Stimulated activated CD4-positive, alpha-beta T cell treated with anti-CD3 and anti-CD28 coated beads, Interleukin-2, amount 100 ng/mL, for 24 hours (primary cell): ENCODE results near the gene KIF1A.
"Not testable (repeated sequence)": the region's sequence is repeated elsewhere in the genome, so short reads cannot be mapped to it uniquely, and the experiment has no call there.

Experiments
- DNase-seq, 2 donors: peaks; one replicate each; pipeline ENCODE4 v3.0.0-alpha.2; 2020

Gene KIF1A

GRCh38 chr2:240846309-240846708 lies 26.3 kb upstream of the KIF1A start:
- not testable (repeated sequence) for DNase-seq

DNA sequence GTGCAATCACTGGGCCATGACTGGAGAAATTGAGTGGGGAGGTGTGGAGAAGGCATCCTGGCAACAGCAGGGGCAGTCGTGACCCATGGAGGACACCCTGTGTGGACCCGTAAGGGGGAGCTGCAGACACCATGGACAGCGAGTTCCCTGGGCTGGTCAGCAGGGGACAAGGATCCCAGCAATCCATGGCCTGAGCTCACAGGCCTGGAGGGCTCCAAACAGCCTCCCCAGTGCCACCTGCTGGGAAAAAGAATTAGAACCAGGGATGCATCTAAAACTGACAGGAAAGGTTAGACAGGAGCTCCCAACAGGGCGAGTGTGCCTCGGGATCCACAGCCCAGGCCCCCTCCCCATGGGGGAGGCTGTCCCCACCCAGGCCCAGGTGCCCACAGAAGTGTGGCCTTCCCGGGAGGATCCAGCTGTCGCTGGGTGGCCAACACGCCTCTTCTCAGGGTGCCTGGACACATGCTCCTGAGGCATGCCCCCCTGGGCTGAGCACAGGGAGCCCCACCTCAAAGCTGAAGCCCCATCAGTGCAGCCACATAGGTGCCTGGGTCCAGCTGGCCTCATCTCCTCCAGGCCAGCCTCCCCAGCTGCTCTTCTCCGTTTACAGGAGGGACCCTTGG lies 20.5 kb upstream of the KIF1A start:
- peak in 1 of 2 donors; percentile 20 for DNase-seq

DNA sequence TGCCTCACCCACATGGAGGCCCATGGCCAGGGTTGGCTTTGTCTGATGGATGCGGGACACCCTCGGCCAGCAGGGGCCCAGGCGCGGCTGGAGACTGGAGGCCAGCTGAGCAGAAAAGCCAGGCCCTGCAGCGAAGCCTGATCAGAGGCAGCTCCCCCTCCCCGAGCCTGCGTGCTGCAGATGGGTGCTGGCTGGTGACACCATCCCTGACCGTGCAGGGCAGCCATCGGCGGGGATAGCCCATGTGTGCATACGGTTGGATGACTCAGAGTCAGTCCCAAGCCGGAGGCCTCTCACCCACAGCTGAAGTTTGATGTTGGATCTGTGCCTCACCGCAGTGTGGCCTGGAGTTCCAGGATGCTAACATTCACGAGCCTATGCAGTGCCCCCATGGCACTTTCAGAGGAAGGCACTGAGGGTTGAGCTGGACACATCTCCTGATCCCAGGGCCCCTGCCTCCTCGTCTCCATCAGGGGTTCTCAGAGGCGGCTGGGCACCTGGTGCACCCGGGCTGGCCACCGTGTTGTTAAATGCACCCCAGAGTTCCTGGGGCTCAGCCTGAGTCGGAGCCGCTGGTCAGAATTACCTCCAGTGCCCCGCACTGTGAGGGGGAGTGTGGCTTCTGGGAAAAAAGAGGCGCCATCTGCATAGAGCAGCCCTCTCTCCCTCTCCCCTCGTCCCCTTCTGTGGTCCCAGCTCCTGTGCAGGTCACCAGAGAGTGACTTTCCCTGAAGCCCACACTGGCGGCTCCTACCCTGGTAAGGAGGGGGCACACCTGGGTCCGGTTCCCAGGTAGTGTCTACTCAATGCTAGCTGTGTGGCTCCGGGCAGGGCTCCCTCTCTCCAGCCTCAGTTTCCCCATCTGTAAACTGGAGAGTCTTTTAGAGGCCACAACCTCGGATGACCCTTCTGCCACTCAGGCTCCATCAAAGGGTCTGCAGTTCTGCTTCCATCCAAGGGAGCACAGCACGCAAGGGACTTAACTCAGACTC lies 19.4 kb upstream of the KIF1A start:
- DNase-seq = no peak

GRCh38 chr2:240837621-240838020 lies 17.6 kb upstream of the KIF1A start:
- DNase-seq = no peak

- no peak for DNase-seq
These were observed 16.9 kb upstream of the KIF1A start for GRCh38 chr2:240836781-240837467.

GRCh38 chr2:240835528-240835927 lies 15.5 kb upstream of the KIF1A start:
- DNase-seq = no peak

GRCh38 chr2:240834377-240834975 lies 14.5 kb upstream of the KIF1A start:
- no peak for DNase-seq

- DNase-seq = no peak
These were observed 13.8 kb upstream of the KIF1A start for GRCh38 chr2:240833724-240834285.

- no peak for DNase-seq
These were observed 13.0 kb upstream of the KIF1A start for GRCh38 chr2:240832921-240833494.

GRCh38 chr2:240832205-240832727 lies 12.2 kb upstream of the KIF1A start:
- peak; percentile 96 for DNase-seq

- no peak for DNase-seq
These were observed 11.7 kb upstream of the KIF1A start for GRCh38 chr2:240831594-240832204.

DNA sequence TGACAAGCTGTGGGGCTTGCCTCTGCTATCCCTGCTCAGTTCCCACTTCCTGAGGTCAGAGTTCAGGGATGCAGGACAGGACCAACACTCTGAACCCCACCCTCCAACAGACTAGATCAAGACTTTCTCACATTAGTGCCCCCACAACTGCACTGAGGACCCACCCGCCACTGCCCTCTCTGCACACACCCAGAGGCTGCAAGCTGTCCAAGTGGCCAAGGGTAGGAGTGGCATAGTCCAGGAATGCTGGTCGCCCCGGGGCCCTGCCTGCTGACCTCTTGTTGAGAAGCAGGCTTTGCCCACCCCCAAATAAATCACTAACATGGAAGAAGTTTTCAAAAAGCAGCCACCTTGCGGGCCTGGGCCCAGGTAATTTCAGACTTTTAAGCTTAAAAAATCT lies 5.5 kb upstream of the KIF1A start:
- DNase-seq = no peak

GRCh38 chr2:240823449-240824336 lies 3.7 kb upstream of the KIF1A start:
- DNase-seq = no peak

DNA sequence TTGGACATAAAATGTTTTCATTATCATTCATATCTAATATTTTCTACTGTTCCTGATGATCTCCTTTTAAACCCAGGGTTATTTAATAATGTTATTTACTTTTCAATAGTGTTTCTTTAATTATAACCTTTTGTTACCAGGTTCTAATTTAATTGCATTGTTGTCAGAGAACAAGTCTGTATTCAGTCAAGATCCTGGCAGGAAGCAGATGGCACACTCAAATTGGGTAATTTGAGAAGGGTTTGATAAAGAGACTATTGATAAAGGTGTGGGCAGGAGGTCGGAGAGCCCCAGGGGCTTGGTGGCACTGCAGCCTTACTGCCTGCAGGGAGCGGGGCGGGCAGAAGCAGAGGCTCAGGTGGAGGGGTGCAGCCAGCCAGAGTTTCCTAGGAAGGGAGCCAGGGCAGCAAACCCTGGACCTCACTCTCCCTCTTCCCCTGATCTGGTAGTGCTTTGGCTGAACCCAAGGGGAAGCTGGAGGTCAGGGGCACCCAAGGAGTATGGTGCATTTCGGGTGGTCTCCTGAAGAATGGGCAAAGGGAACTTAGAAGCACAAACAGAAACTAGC lies 2.3 kb upstream of the KIF1A start:
- DNase-seq = peak in 1 of 2 donors; percentile 8

DNA sequence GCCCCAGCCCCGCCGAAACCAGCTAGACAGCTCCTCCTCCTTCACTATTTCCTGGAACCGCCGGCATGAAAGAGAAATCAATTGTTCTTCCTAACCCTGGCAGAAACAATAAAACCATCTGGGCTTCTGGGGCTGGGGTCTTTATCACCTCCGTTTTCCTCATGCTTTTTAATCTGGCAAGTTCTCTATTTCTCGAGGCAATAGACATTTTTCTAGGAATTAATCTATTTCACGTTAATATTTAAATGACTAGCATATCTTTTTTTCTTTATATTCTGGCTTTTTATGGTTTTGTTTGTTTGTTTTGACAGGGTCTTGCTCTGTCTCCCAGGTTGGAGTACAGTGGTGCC lies 1.4 kb upstream of the KIF1A start:
- no peak for DNase-seq

GRCh38 chr2:240820607-240821428 lies 799 bp upstream of the KIF1A start:
- peak; percentile 35 to 38 for DNase-seq

DNA sequence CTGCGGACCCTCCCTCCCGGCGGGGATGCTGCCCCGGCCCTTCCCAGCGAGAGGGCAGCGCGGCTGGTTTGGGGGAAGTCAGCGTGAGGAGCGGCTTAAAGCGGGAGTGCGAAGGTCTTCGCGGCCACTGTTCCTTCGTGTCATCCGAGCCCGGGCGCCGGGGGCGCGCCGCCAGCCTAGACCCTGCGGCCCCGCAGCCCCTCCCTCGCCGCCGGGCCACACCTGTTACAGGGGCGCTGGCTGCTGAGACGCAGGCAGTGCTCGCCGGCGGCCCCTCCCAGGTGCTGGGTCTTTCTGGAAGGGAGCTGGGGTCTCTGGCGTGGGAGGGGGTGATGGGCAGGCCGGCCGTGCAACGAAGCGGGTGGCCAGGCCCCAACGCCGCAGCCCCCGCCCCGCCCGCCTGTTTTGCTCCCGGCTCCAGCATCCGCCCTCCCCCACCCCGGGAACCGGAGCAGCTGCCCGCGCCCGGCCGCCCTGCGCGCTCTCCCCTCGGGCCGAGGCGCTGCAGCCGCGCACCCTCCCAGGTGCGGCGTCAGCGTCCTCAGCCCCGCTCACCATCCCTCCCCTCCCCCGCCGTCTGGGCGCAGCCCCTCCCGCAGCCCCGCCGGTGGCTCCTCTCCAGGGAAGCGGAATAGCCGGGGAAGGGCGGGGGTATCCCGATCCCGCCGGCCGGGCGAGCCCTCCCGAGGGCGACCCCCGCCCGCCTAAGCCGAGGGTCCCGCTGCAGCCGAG lies 727 bp downstream of the KIF1A start:
- DNase-seq = peak in 1 of 2 donors; percentile 16

DNA sequence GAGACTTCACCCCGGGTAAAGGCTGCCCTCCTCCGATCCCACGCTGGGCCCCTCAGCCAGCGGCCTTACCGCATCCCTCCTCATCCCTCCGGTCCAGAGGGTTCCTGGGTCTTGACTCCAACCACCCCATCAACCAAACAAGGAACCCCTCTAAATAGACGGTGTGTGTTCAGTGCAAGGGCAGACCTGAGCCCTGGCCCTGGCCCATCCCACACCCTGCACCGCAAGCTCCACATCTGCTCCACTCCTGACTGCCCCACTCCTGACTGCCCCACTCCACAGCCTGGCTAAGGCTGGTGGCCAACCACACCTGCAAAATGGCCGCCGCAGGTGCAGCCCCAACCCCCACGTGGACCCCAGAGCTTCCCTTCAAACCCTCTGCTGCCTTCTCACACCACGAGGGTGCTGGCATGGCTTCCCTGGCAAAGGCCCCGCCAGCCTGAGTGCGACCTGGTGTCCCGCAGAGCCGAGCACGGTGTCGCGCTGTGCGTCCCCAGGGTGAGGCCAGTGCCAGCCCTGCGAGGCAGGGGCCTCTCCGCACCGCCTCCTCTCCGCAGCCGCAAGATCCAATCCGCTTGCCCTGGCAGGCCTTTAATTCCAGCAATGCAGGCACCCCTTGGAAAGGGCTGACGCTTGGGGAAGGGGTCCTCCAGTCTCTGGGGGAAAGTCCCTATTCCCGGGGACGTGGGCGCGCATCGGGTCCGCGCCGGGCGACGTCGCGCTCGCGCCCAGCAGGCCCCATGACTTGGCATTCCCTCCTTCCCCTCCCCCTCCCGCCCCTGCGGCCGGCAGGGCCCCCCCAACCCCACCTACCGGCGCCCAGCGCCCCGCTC lies 1.5 kb downstream of the KIF1A start:
- DNase-seq = peak in 1 of 2 donors; percentile 17
